GM13976 (cell line): ENCODE data around the gene SORBS1.

Experiments
- DNase-seq: peaks from one replicate; pipeline ENCODE4 v3.0.0; 2012; ENCODE audit warnings: low spot score
- CTCF ChIP-seq: IDR thresholded peaks from 2 replicates; pipeline ENCODE4 v1.5.1; 2012; ENCODE audit warnings: borderline replicate concordance, mild to moderate bottlenecking; ENCODE audit not compliant: insufficient read depth; ENCODE audit errors: extremely low read depth, missing control alignments, control extremely low read depth
- in situ Hi-C: fragments of 300-500 bp; cut with MboI; formaldehyde crosslinking; loops from one replicate; pipeline ENCODE4 v1.12.0; 2022; ENCODE audit warnings: low sequenced_read_pairs, mixed read lengths, inconsistent platforms; ENCODE audit not compliant: unreplicated experiment

SORBS1 gene

GRCh38 chr10:95408983-95409873 is 151.9 kb downstream of the SORBS1 start:
- in situ Hi-C loops = no loop called here
- TF ChIP-seq CTCF = no peak
- DNase-seq = no peak

GRCh38 chr10:95408148-95408960 is 152.8 kb downstream of the SORBS1 start:
- DNase-seq = no peak
- in situ Hi-C loops = no loop called here
- TF ChIP-seq CTCF = no peak

GRCh38 chr10:95407546-95407945 is 153.6 kb downstream of the SORBS1 start:
- DNase-seq = no peak
- in situ Hi-C loops = no loop called here
- no peak for TF ChIP-seq CTCF

- in situ Hi-C loops = no loop called here
- no peak for TF ChIP-seq CTCF
- no peak for DNase-seq
Observed at GRCh38 chr10:95406651-95407280, 154.4 kb downstream of the SORBS1 start.

- no peak for TF ChIP-seq CTCF
- in situ Hi-C loops = no loop called here
Observed at GRCh38 chr10:95405655-95406054, 155.5 kb downstream of the SORBS1 start.

GRCh38 chr10:95404864-95405263 is 156.3 kb downstream of the SORBS1 start:
- TF ChIP-seq CTCF = no peak
- in situ Hi-C loops = no loop called here
- DNase-seq = no peak

More at GRCh38 chr10:95405655-95406054, 155.5 kb downstream of the SORBS1 start:
- no peak for DNase-seq
